ENCODE results near the gene EIF4ENIF1. TPM values are rescaled to one million over a fixed set of nuclear protein-coding genes. Genes with fewer than 3 reads are reported as not detected.
"Not testable (repeated sequence)": the region's sequence is repeated elsewhere in the genome, so short reads cannot be mapped to it uniquely, and the experiment has no call there.

The EIF4ENIF1 gene
- total RNA-seq, 1 donor from 2014 or later: 31.5 TPM

DNA sequence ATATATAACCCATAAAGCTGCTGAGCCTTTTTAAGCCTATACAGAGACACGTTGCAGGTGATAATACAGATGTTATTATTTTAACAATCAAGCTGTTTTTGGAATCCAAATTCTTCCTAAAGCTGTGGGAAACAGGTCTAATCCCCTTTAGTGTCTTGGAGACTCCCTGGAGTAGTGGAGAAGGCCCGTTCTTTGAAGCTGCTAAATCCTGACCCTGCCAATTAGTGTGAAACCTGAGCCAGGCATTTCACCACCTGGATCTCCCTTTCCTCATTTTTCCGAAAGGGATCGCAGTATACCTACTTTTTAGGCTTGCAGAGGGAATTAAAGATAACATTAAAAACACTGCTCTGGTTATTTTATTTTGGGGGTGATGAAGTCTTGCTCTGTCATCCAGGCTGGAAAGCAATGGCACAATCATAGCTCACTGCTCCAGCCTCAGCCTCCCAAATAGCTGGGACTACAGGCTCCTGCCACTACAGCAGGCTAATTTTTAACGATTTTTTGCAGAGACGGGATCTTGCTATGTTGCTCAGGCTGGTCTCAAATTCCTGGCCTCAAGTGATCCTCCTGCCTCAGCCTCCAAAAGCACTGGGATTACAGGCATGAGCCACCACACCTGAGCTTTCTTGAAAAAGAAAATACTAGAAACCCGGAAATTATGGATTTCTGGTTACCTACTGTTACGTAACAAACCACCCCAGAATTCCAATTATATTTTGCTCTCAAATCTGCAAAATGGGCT is 1.7 kb upstream of the EIF4ENIF1 start:
- Histone ChIP-seq H3K27ac (peak overlapping the region; percentile 98), H3K9me3 (no peaks in the 10 kb centered on the region), H3K27me3 (ENCODE audit: low read depth) (no peaks in the 10 kb centered on the region)

DNA sequence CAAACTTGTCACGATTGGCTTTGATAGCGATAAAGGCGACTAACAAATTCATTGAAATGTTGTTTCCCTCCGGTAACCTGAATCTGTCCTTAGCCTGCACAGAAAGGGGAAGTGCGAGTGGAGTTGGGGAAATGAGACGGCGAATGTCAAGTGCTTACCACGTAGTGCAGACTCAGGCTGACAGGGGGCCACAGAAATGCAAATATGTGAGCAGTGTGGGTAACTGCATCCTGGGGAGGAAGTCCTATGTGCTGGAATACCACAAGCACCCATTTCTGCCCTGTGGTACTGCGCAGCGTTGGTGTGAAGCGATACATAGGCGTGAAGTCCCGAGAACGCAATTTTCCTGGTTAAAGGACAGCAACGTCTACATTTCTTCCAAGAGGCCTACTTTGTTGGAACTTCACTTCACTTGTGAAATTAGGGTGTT is 869 bp upstream of the EIF4ENIF1 start:
- DNase-seq (peak; percentile 72), ATAC-seq (peak; percentile 79 to 85)
- Histone ChIP-seq H3K9me3 (no peaks in the 10 kb centered on the region), H3K4me3 (peak overlapping the region; percentile 82), H3K27me3 (ENCODE audit: low read depth) (no peaks in the 10 kb centered on the region), H3K27ac (peak overlapping the region; percentile 98), H3K36me3 (peaks cover 28% of the 10 kb centered on the region), H3K4me1 (peaks cover 34% of the 10 kb centered on the region)
- TF ChIP-seq, protein P1, sequence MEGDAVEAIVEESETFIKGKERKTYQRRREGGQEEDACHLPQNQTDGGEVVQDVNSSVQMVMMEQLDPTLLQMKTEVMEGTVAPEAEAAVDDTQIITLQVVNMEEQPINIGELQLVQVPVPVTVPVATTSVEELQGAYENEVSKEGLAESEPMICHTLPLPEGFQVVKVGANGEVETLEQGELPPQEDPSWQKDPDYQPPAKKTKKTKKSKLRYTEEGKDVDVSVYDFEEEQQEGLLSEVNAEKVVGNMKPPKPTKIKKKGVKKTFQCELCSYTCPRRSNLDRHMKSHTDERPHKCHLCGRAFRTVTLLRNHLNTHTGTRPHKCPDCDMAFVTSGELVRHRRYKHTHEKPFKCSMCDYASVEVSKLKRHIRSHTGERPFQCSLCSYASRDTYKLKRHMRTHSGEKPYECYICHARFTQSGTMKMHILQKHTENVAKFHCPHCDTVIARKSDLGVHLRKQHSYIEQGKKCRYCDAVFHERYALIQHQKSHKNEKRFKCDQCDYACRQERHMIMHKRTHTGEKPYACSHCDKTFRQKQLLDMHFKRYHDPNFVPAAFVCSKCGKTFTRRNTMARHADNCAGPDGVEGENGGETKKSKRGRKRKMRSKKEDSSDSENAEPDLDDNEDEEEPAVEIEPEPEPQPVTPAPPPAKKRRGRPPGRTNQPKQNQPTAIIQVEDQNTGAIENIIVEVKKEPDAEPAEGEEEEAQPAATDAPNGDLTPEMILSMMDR (IDR thresholded peaks at IDR 0.05): no peak
- intact Hi-C loops (cut with DNase I): no loop called here

More for the DNA sequence above, 1.7 kb upstream of the EIF4ENIF1 start:
- peak overlapping the region; percentile 82 for H3K4me3 ChIP-seq
- intact Hi-C loops (cut with DNase I): no loop called here
- peaks cover 19% of the 10 kb centered on the region for H3K36me3 ChIP-seq
- H3K4me1 ChIP-seq: peaks cover 36% of the 10 kb centered on the region
- TF ChIP-seq, protein P1 (IDR thresholded peaks at IDR 0.05): no peak
- no peak for ATAC-seq
- no peak for DNase-seq

DNA sequence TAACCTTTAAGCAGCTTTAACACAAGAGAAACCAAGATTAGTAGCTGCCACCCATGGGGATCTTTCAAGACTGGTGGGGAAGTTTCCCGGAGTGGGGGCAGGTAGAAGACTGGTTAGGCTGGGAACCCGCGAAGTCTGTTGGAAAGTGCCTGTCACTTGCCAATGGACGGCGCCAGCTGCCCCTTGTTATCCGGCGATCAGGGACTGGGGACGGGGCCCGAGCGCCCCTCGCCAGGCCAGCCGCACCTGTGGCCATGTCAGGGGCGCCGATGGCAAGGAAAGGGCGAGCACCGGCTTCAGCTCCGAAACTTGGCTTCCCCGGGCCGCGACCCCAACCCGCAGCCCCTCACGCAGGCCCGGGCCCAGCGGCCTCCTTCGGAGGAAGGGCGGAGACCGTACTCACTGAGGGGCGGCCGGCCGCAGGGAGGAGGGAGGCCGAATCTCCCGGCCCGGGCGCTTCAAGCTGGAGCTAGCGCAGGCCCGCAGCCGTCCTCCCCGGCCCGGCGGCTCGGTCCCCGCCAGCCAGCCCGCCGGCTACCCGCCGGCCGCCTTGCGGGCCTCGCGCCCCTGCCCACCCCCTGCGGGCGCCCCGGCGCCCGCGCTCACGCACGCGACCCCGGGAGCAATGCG is 539 bp downstream of the EIF4ENIF1 start:
- DNase-seq: peak; percentile 60
- Histone ChIP-seq H3K36me3 (peaks cover 42% of the 10 kb centered on the region), H3K9me3 (no peaks in the 10 kb centered on the region), H3K27ac (peak overlapping the region; percentile 98), H3K4me3 (peak overlapping the region; percentile 82), H3K4me1 (peaks cover 29% of the 10 kb centered on the region), H3K27me3 (ENCODE audit: low read depth) (no peaks in the 10 kb centered on the region)
- peak; percentile 39 to 50 for ATAC-seq
- TF ChIP-seq, protein P1 (IDR thresholded peaks at IDR 0.05): no peak
- intact Hi-C loops (cut with DNase I): no loop called here

DNA sequence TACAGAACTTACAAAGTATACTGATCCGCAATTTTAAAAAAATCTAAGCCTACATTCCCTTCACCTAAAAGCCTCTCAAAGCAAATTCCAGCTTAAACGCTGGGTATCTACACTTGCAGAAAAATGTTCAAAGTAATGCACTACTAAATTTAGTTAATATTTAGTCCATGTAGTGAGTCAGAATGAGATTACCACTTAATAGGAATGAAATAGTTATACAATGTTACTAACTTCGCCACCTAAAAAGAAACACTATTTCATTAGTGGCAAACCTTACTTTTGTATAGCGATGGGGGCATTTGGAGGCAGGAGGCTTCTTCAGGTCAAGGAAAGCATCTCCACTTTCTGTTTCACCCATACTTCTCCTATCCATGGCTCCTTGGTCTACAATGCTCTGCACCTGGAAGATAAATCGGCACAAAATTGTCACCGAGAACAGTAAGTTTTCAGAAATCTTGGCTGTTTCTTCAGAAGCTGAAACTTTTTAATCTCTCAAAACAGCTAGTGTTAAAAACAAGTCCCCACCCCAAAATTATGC is 1.2 kb downstream of the EIF4ENIF1 start:
- TF ChIP-seq, protein P1 (IDR thresholded peaks at IDR 0.05): no peak

DNA sequence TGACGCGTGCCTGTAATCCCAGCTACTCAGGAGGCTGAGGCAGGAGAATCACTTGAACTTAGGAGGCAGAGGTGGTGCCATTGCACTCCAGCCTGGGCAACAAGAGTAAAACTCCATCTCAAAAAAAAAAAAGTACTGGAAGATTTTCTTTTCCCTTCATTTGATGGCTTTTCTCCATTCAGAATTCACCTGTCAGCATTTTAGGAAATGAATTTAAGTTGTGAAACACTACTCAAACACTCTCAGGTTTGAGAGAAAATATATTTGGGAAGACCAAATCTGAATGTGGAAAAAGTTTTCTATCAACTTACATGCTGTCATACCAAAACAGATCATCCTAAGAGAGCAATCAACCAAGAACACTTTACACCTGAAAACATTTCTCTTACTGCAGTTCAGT is 2.7 kb downstream of the EIF4ENIF1 start:
- ATAC-seq: no peak
- TF ChIP-seq, protein P1 (IDR thresholded peaks at IDR 0.05): no peak
- no peaks in the 10 kb centered on the region for H3K27me3 ChIP-seq (ENCODE audit: low read depth)
- H3K27ac ChIP-seq: no peak overlapping the region
- no peak for DNase-seq
- peaks cover 62% of the 10 kb centered on the region for H3K36me3 ChIP-seq
- no peaks in the 10 kb centered on the region for H3K9me3 ChIP-seq
- H3K4me3 ChIP-seq: no peak overlapping the region
- intact Hi-C loops (cut with DNase I): no loop called here
- H3K4me1 ChIP-seq: peaks cover 29% of the 10 kb centered on the region

More for the DNA sequence above, 1.2 kb downstream of the EIF4ENIF1 start:
- no peaks in the 10 kb centered on the region for H3K9me3 ChIP-seq
- peak overlapping the region; percentile 82 for H3K4me3 ChIP-seq
- H3K27ac ChIP-seq: peak overlapping the region; percentile 98
- ATAC-seq (no peak), DNase-seq (no peak)
- no peaks in the 10 kb centered on the region for H3K27me3 ChIP-seq (ENCODE audit: low read depth)
- H3K4me1 ChIP-seq: peaks cover 29% of the 10 kb centered on the region
- H3K36me3 ChIP-seq: peaks cover 47% of the 10 kb centered on the region
- intact Hi-C loops (cut with DNase I): no loop called here

DNA sequence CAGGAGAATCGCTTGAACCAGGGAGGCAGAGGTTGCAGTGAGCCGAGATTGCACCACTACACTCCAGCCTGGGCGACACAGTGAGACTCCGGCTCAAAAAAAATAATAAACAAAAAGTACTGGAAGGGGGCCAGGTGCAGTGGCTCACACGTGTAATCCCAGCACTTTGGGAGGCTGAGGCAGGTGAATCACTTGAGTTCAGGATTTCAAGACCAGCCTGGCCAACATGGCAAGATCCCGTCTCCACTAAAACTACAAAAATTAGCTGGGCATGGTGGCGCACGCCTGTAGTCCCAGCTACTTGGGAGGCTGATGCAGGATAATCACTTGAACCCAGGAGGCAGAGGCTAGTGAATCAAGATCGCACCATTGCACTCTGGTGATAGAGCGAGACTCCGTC is 3.3 kb downstream of the EIF4ENIF1 start:
- ATAC-seq; H3K27ac ChIP-seq; DNase-seq; H3K9me3 ChIP-seq; intact Hi-C loops (cut with DNase I); H3K27me3 ChIP-seq (ENCODE audit: low read depth); H3K4me3 ChIP-seq: not testable (repeated sequence)
- Histone ChIP-seq H3K36me3 (peaks cover 67% of the 10 kb centered on the region), H3K4me1 (peaks cover 24% of the 10 kb centered on the region)

DNA sequence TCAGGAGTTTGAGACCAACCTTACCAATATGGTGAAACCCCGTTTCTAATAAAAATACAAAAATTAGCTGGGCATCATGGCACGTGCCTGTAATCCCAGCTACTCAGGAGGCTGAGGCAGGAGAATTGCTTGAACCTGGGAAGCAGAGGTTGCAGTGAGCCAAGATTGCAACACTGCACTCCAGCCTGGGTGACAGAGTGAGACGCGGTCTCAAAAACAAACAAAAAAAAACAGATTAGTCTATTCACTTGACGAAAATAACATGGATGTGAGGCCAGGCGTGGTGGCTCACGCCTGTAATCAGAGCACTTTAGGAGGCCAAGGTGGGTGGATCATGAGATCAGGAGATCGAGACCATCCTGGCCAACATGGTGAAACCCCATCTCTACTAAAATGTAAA is 7.2 kb downstream of the EIF4ENIF1 start:
- H3K27me3 ChIP-seq (ENCODE audit: low read depth); ATAC-seq; H3K27ac ChIP-seq; H3K9me3 ChIP-seq; DNase-seq; intact Hi-C loops (cut with DNase I); H3K4me3 ChIP-seq; H3K4me1 ChIP-seq: not testable (repeated sequence)
- peaks cover 78% of the 10 kb centered on the region for H3K36me3 ChIP-seq

All from lower lobe of right lung (tissue), 2 donors.